ENCODE data around the gene ADAMTS2.
"Not testable (repeated sequence)": the region's sequence is repeated elsewhere in the genome, so short reads cannot be mapped to it uniquely, and the experiment has no call there.

ADAMTS2 gene

GRCh38 chr5:179294131-179294780, 51.0 kb downstream of the ADAMTS2 start:
- no peak for DNase-seq

- no peak for DNase-seq
Measured at GRCh38 chr5:179292681-179293635, 52.3 kb downstream of the ADAMTS2 start.

GRCh38 chr5:179292202-179292601, 53.1 kb downstream of the ADAMTS2 start:
- no peak for DNase-seq

- DNase-seq: no peak
Measured at GRCh38 chr5:179290681-179291540, 54.4 kb downstream of the ADAMTS2 start.

GRCh38 chr5:179289756-179290385, 55.4 kb downstream of the ADAMTS2 start:
- no peak for DNase-seq

GRCh38 chr5:179288809-179289185, 56.5 kb downstream of the ADAMTS2 start:
- no peak for DNase-seq

GRCh38 chr5:179288101-179288808, 57.0 kb downstream of the ADAMTS2 start:
- DNase-seq: no peak

- DNase-seq: no peak
Measured at GRCh38 chr5:179287631-179288030, 57.6 kb downstream of the ADAMTS2 start.

- DNase-seq: no peak
Measured at GRCh38 chr5:179287071-179287470, 58.2 kb downstream of the ADAMTS2 start.

GRCh38 chr5:179285776-179286162, 59.5 kb downstream of the ADAMTS2 start:
- DNase-seq: not testable (repeated sequence)

- DNase-seq: no peak
Measured at GRCh38 chr5:179284751-179285631, 60.3 kb downstream of the ADAMTS2 start.

GRCh38 chr5:179283908-179284307, 61.4 kb downstream of the ADAMTS2 start:
- DNase-seq: not testable (repeated sequence)

- DNase-seq: no peak
Measured at GRCh38 chr5:179281694-179282093, 63.6 kb downstream of the ADAMTS2 start.

- DNase-seq: no peak
Measured at GRCh38 chr5:179280095-179280490, 65.2 kb downstream of the ADAMTS2 start.

- no peak for DNase-seq
Measured at GRCh38 chr5:179279347-179280094, 65.7 kb downstream of the ADAMTS2 start.

- no peak for DNase-seq
Measured at GRCh38 chr5:179278546-179278945, 66.7 kb downstream of the ADAMTS2 start.

- DNase-seq: no peak
Measured at GRCh38 chr5:179278119-179278518, 67.1 kb downstream of the ADAMTS2 start.

GRCh38 chr5:179276838-179277395, 68.3 kb downstream of the ADAMTS2 start:
- DNase-seq: no peak

- DNase-seq: no peak
Measured at GRCh38 chr5:179275941-179276837, 69.1 kb downstream of the ADAMTS2 start.

Data from inflammatory macrophage treated with lipopolysaccharide for 4 hours (primary cell).